ENCODE data around the gene TP53I13.

GRCh38 chr17:29581583-29582253 lies 13.2 kb downstream of the TP53I13 start:
- no peak for TF ChIP-seq CTCF (IDR thresholded peaks at IDR 0.05; ENCODE audit: extremely low read depth in 1 of 2, insufficient read depth in 1 of 2, low read depth in 1 of 2, low read length in 2 of 2)
- no peak for TF ChIP-seq POLR2A (IDR thresholded peaks at IDR 0.05; ENCODE audit: low read depth, low read length)
- TF ChIP-seq MAX (IDR thresholded peaks at IDR 0.05; ENCODE audit: insufficient read depth, insufficient read length), result no peak
- TF ChIP-seq EZH2 (IDR thresholded peaks at IDR 0.05; ENCODE audit: borderline replicate concordance, low read depth, low read length, severe bottlenecking), result no peak
- TF ChIP-seq JUN (IDR thresholded peaks at IDR 0.05; ENCODE audit: borderline replicate concordance, insufficient read depth, insufficient read length, low read depth), result no peak
- TF ChIP-seq MYC (IDR thresholded peaks at IDR 0.05; ENCODE audit: low read depth, low read length), result no peak
